Measurements from ENCODE around the gene CARMIL3.

The CARMIL3 gene

GRCh38 chr14:24064091-24064795 is 12.4 kb downstream of the CARMIL3 start:
- DNase-seq (ENCODE audit: low read depth) = no peak

GRCh38 chr14:24064856-24065255 is 13.0 kb downstream of the CARMIL3 start:
- DNase-seq (ENCODE audit: low read depth) = no peak

DNA sequence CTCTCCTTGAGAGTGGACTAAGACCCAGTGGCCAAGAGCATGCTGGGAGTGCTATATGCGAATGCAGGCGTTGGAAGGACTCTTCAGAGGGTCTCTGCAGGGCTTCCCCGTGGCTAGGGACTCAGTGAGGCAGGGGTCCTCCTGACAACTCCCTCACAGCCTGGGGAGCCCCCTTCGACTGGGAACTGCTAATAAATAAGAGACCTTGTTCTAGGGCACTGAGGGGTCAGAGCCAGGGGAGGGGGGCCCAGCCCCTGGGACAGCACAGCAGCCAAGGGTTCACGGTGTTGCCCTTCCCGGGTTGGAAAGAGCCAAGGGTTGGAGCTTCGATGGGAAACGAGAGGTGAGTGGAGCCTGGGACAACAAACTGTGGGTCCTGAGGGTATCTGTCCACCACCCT is 13.6 kb downstream of the CARMIL3 start:
- no peak for DNase-seq (ENCODE audit: low read depth)

GRCh38 chr14:24066496-24067132 is 14.8 kb downstream of the CARMIL3 start:
- no peak for DNase-seq (ENCODE audit: low read depth)

GRCh38 chr14:24067133-24068082 is 15.6 kb downstream of the CARMIL3 start:
- DNase-seq (ENCODE audit: low read depth) = no peak

GRCh38 chr14:24068711-24069410 is 17.1 kb downstream of the CARMIL3 start:
- no peak for DNase-seq (ENCODE audit: low read depth)

DNA sequence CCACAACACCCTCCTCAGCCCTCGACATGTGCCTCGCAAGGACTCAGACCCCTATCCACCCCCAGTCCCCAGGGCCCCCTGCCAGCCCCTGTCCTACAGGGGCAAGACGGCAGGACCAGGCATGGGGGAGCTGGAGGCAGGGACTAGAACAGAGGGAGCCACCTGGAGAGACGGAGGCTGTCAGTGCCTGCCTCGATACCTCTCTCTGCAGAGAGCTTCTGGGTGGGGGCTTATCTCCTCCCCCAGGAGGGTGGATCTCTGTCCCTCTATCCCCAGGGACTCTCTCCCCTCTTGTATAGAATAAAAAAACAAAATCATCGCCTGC is 17.6 kb downstream of the CARMIL3 start:
- DNase-seq (ENCODE audit: low read depth) = no peak

DNA sequence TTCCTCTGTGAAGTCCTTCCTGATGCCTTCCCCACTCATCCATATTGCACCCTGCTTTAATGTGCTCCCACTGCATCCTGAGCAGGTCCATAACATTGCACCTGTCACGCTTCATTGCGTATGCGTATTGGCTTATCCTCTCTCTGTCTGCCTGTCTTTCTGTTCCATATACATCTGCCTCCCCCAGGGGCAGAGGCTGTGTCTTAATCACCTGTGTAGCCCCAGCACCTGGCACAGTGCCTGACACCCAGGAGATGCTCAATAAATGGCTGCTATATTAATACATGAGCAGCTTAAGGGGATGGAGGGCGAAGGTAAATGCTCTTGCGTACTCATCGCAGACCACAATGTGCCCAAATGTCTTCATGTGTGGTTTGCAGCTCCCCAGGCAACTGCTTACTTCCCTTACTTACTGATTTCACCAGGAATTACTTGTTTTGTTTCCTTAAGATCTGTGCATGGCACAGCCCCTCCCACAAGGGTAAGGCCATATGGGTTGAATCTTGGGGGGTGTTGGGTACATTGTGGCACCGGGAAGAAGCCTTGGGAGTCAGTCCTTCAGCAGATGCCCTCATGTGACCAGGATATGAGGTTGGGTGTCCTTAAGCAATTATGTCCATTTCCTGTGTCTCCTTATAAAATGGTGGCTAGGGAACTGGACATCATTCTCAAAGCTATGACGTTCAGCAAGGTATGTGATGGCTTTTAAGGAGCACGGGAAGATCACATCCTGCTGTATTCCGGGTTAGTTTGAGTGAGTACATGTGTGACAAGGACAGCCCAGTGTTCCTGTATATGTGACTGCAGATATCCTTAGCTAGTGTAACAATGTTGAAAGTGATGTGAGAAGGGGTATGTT is 18.7 kb downstream of the CARMIL3 start:
- DNase-seq (ENCODE audit: low read depth) = no peak

DNA sequence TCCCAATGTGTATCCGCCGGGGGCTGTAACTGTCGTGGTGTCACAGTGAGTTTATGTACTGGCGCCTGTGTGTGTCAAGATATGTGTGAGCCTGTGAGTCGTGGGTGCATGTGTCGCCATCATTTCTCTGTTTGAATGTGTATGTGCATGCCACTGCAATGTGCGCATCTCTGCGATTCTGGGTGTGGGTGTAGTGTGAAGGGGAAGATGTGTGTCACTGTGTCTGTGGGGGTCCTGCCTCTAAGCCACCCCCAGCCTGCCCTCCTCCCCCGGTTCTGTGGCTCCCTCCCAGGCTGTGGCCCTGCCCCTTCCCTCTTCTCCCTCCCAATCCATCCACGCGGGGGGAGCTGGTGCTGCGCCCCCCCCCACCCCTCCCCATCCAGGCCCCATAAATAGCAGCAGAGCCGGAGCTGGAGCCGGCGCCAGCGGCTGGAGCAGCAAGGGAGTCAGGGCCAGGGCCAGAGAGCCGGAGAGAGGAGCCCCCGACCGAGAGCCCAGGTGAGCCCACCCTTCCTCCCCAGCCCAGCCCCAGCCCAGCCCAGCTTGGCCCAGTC is 19.4 kb downstream of the CARMIL3 start, which contains the start of gene CPNE6:
TSS of gene CPNE6 (plus strand) at position 419 of the 554 bp plus-strand sequence. CDS start 1,375 bp downstream, outside the sequence.
- no peak for DNase-seq (ENCODE audit: low read depth)

DNA sequence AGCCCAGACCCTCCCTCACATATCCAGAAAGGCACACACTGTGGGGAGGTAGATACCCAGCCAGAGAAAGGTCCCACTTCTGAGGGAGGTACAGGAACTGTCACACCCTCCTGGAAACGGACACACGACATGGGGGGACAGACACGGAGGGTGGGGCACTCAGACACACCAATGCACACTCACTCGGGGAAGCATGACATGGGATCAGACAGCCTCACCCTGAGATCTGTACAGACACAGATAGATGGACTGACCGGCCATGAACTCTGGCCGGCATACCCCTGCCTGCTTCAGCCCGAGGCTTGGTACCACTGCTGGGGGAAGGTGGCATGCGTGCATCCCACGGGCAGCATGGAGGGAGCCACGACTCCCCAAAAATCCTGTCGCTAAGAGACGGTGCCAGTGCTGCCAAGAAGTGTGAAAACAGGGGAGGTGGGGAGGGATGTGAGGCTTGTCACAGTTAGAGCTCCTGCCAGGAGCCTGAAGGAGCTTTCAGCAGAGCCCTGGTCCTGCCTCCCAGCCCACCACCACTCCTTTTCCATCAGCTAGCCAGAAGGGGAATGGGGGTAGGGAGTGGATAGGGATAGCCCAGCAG is 20.1 kb downstream of the CARMIL3 start:
- no peak for DNase-seq (ENCODE audit: low read depth)

DNA sequence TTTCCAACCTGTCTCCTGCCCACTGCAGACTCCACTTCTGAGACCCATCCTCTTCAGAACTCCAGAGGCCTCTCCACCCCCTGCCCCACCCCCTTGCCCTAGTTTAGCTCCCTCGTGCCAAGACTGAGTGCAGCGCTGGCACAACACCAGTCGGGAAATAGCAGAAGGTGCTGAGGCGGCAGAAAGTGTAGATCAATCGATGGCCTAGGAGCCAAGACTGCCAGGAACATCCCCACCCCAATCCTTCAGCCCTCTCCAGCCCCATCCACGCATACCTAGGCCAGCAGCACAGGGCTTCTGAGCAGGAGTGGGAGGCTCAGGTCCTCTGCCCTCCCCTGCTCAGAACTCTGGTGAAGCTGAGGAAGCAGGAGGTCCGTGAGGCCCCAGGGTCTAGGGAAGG is 20.6 kb downstream of the CARMIL3 start:
- DNase-seq (ENCODE audit: low read depth) = no peak

DNA sequence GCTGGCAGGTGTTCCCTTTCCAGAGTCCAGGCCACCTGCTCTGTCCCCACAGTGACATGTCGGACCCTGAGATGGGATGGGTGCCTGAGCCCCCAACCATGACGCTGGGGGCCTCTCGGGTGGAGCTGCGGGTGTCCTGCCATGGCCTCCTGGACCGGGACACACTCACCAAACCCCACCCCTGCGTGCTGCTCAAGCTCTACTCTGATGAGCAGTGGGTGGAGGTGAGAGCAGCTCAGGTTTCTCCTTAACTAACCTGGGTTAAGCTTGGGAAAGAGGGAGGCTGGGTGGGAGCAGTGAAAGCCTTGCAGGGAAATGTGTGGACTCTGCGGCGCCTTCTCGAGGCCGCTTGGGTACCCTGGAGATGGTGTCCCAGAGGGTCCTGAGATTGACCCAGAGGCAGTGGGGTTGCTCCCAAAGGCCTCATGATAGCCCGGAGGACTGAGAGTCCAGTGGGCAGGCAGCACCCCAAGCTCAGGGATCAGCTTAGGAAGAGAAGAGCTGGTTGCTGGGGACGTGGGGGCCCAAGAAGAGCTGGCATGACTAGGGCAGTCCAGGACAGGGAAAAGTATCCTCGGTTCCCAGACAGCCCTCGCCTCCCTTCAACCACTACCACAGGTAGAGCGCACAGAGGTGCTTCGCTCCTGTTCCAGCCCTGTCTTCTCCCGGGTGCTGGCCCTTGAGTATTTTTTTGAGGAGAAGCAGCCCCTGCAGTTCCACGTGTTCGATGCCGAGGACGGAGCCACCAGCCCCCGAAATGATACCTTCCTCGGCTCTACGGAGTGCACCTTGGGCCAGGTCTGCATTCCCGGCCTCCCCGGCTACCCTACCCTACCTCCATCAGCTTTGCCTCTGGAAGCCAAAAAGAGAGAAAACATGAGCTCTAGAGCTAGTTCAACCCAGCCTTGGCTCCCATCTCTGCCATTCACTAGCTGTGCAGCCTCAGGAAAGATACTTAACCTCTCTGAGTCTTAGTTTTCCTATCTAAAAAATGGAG is 21.4 kb downstream of the CARMIL3 start:
- no peak for DNase-seq (ENCODE audit: low read depth)

GRCh38 chr14:24074625-24075484 is 23.0 kb downstream of the CARMIL3 start:
- no peak for DNase-seq (ENCODE audit: low read depth)

GRCh38 chr14:24075485-24076301 is 23.9 kb downstream of the CARMIL3 start:
- DNase-seq (ENCODE audit: low read depth) = no peak

GRCh38 chr14:24076302-24076601 is 24.4 kb downstream of the CARMIL3 start:
- no peak for DNase-seq (ENCODE audit: low read depth)

- DNase-seq (ENCODE audit: low read depth) = no peak
Measured at GRCh38 chr14:24077086-24077485, 25.3 kb downstream of the CARMIL3 start.

DNA sequence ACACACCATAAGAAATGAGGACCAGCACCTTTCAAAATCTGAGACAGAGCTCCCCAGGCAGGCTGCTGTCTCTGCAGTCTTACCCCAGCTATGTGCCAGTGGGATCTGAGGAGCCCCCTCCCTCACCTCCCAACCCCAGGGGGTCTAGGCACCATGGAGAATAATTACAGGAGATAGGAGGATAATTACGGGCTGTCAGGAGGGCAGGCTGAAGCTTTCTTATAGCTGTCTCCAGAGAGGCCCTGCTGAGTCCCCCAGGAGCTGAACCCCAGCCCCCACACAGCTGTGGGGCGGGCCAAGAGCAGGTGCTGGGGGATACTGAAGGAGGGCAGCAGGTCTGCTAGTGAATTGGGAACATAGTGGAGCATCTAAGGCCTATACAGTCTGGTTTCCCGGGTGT is 26.3 kb downstream of the CARMIL3 start:
- DNase-seq (ENCODE audit: low read depth) = no peak

Data from stimulated activated CD8-positive, alpha-beta memory T cell treated with anti-CD3 and anti-CD28 coated beads, Interleukin-12 subunit alpha, Interleukin-12 subunit beta, amount 100 ng/mL, for 4 hours (primary cell).